GM12874 (cell line): Measurements from ENCODE around the gene TRIM59.

Experiments used
- TF ChIP-seq, protein P1 (sequence below): IDR thresholded peaks from 2 replicates; pipeline ENCODE4 v1.5.1; 2011; ENCODE audit warnings: low read depth, mild to moderate bottlenecking, control low read depth, low read length, moderate library complexity; ENCODE audit not compliant: insufficient read depth

TRIM59 gene

DNA sequence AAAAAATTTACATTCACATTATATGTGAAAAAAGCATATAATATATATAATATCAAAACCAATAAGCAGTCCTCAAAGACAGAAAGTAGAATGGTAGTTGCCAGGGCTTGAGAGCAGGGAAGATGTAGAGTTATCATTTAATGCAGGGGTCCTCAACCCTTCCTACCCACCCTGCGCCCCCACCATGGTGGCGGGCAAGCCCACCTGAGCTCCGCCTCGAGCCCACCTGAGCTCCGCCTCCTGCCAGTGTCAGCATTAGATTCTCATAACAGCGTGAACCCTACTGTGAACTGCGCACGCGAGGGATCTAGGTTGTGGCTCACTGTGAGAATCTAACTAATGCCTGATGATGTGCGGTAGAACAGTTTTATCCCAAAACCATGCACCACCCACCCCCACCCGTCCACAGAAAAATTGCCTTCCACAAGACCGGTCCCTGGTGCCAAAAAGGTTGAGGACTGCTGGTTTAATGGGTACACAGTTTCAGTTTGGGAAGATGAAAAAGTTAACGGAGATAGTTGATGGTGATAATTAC, 3.0 kb downstream of the TRIM59 start:
- TF ChIP-seq, protein P1, sequence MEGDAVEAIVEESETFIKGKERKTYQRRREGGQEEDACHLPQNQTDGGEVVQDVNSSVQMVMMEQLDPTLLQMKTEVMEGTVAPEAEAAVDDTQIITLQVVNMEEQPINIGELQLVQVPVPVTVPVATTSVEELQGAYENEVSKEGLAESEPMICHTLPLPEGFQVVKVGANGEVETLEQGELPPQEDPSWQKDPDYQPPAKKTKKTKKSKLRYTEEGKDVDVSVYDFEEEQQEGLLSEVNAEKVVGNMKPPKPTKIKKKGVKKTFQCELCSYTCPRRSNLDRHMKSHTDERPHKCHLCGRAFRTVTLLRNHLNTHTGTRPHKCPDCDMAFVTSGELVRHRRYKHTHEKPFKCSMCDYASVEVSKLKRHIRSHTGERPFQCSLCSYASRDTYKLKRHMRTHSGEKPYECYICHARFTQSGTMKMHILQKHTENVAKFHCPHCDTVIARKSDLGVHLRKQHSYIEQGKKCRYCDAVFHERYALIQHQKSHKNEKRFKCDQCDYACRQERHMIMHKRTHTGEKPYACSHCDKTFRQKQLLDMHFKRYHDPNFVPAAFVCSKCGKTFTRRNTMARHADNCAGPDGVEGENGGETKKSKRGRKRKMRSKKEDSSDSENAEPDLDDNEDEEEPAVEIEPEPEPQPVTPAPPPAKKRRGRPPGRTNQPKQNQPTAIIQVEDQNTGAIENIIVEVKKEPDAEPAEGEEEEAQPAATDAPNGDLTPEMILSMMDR, result no peak

DNA sequence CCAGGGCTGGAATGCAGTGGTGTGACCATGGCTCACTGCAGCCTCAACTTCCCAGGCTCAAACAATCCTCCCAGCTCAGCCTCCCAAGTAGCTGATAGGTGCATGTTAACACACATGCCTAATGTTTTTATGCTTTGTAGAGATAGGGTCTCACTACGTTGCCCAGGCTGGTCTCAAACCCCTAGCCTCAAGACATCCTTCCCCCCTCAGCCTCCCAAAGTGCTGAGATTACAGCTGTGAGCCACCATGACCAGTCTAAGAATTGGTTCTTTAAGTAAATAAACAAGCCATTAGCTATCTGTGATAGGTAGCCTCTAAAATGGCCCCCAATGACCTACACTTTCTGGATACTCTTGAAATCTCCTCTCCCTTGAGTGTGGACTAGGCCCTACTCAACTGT, 3.7 kb downstream of the TRIM59 start:
- TF ChIP-seq, protein P1, result no peak

DNA sequence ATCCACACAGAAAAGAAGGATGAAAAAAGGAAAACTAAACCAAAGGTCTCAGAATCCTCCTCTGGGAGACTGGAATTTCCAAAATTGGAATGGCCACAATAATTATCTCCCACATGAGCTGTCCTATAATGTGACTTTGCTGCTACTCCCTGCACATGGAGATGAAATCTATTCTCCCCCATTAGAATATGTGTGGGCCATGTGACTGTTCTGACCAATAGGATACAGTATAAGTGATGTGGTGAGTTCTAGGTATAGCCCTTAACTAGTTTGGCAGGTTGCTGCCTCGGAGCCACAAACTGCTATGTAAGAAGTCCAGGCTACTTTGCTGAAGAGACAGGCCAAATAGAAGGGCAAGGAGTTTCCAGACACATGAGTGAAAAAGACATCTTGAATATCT, 5.2 kb downstream of the TRIM59 start:
- TF ChIP-seq, protein P1, result no peak

DNA sequence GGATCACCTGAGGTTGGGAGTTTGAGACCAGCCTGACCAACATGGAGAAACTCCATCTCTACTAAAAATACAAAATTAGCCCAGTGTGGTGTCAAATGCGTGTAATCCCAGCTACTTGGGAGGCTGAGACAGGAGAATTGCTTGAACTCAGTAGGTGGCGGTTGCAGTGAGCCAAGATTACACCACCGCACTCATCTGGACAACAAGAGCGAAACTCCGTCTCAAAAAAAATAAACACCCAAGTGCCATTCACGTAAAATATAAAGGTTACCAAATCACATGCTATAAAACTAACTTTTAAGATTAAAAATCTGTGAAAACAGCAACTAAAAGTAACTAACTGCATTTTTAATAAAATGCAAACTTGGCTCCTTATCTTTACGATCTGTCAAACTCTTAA, 8.9 kb downstream of the TRIM59 start:
- TF ChIP-seq, protein P1, result no peak

DNA sequence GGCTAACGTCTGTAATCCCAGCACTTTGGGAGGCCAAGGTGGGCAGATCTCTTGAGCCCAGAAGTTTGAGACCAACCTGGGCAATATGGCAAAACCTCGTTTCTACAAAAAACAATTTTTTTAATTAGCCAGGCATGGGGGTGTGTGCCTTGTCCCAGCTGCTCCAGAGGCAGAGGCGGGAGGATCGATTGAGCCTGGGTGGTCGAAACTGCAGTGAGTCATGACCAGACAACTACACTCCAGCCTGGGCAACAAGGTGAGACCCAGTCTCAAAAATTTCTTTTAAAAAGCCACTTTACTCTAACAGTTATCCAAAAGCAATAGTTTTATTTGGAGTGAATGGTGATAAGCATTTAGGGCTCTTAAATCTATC, 12.5 kb downstream of the TRIM59 start:
- TF ChIP-seq, protein P1, result no peak

DNA sequence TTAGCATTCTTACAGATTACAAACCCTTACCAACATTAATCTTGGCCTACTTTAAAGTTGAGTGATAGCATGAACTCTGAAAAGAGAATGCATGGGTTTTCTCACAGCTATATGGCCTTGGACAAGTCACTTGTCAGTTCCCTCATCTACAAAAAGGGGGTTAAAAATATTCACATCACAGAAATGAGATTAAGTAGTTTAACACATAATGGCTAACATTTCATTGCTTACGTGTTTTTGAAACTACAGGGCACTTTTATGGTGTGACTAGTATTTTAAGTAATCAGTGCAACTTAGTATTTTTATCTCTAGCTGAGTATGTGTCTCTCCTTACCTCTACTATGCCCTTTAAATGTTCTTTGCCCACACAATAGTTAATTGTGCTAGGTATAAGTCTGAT, 13.8 kb downstream of the TRIM59 start:
- TF ChIP-seq, protein P1, result no peak

DNA sequence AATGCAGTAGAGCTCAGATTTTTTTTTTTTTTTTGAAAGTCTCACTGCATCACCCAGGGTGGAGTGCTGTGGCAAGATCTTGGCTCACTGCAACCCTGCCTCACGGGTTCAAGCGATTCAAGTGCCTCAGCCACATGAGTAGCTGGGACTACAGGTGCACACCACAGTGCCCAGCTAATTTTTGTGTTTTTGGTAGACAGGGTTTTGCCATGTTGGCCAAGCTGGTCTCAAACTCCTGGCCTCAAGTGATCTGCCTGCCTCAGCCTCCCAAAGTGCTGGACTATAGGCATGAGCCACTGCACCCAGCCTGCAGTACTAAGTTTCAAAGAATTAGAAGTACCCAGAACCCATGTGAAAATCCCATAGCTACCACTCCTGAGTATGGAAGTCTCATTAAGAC, 14.5 kb downstream of the TRIM59 start:
- TF ChIP-seq, protein P1, result no peak
